Hematopoietic multipotent progenitor cell (in vitro differentiated cells): Measurements from ENCODE around the gene ARID1B. TPM values are rescaled to one million over a fixed set of nuclear protein-coding genes. Genes with fewer than 3 reads are reported as not detected.
A peak's percentile ranks its signal among the peaks of the same experiment; 100 is the strongest.

Source experiments
- DNase-seq, 3 donors: peaks; one replicate each; pipeline ENCODE4 v3.0.0-alpha.2; 2011 to 2015; ENCODE audit warnings: low read depth in 2 of 3, low spot score in 2 of 3
- total RNA-seq: library from RNA; depleted of rRNA; stranded (reverse); fragments of >200 nt; gene quantifications from one replicate; pipeline ENCODE4 v1.2.3, GENCODE V29; 2012

The ARID1B gene
- total RNA-seq, 1 donor = 107 TPM

GRCh38 chr6:157064502-157064901 is 287.3 kb downstream of the ARID1B start:
- no peak for DNase-seq

GRCh38 chr6:157065366-157065765 is 288.2 kb downstream of the ARID1B start:
- no peak for DNase-seq

GRCh38 chr6:157066781-157067491 is 289.8 kb downstream of the ARID1B start:
- peak in 2 of 3 donors; percentile 32 to 48 for DNase-seq

GRCh38 chr6:157067507-157067906 is 290.3 kb downstream of the ARID1B start:
- DNase-seq = no peak

- no peak for DNase-seq
Measured at GRCh38 chr6:157068691-157069324, 291.6 kb downstream of the ARID1B start.

- no peak for DNase-seq
Measured at GRCh38 chr6:157069585-157069984, 292.4 kb downstream of the ARID1B start.

- peak in 1 of 3 donors; percentile 21 for DNase-seq
Measured at GRCh38 chr6:157070403-157071107, 293.4 kb downstream of the ARID1B start.

- no peak for DNase-seq
Measured at GRCh38 chr6:157072128-157072527, 294.9 kb downstream of the ARID1B start.

GRCh38 chr6:157073596-157073995 is 296.4 kb downstream of the ARID1B start:
- DNase-seq = no peak

- DNase-seq = no peak
Measured at GRCh38 chr6:157074969-157075368, 297.8 kb downstream of the ARID1B start.

- no peak for DNase-seq
Measured at GRCh38 chr6:157075549-157076450, 298.6 kb downstream of the ARID1B start.

- no peak for DNase-seq
Measured at GRCh38 chr6:157076451-157076822, 299.3 kb downstream of the ARID1B start.

- no peak for DNase-seq
Measured at GRCh38 chr6:157077251-157077650, 300.1 kb downstream of the ARID1B start.

- DNase-seq = no peak
Measured at GRCh38 chr6:157078326-157078725, 301.1 kb downstream of the ARID1B start.

- DNase-seq = no peak
Measured at GRCh38 chr6:157079277-157079676, 302.1 kb downstream of the ARID1B start.

- DNase-seq = peak in 1 of 3 donors; percentile 54
Measured at GRCh38 chr6:157079771-157080170, 302.6 kb downstream of the ARID1B start.

- DNase-seq = no peak
Measured at GRCh38 chr6:157080986-157081391, 303.8 kb downstream of the ARID1B start.

GRCh38 chr6:157083343-157083742 is 306.2 kb downstream of the ARID1B start:
- no peak for DNase-seq

GRCh38 chr6:157086632-157087031 is 309.5 kb downstream of the ARID1B start:
- DNase-seq = no peak

GRCh38 chr6:157087974-157088373 is 310.8 kb downstream of the ARID1B start:
- DNase-seq = no peak

- no peak for DNase-seq
Measured at GRCh38 chr6:157088841-157089240, 311.7 kb downstream of the ARID1B start.
